Stromal cell of bone marrow (primary cell): ENCODE results near the gene VPS26A.
"Not testable (repeated sequence)": the region's sequence is repeated elsewhere in the genome, so short reads cannot be mapped to it uniquely, and the experiment has no call there.

ENCODE experiments used
- DNase-seq: peaks from one replicate; pipeline ENCODE4 v3.0.0-alpha.2; 2012; ENCODE audit warnings: low read depth

VPS26A gene

GRCh38 chr10:69103784-69104183 is 20.2 kb upstream of the VPS26A start:
- no peak for DNase-seq

- no peak for DNase-seq
Measured at GRCh38 chr10:69104994-69105790, 18.8 kb upstream of the VPS26A start.

- DNase-seq: no peak
Measured at GRCh38 chr10:69107176-69107490, 16.8 kb upstream of the VPS26A start.

- DNase-seq: no peak
Measured at GRCh38 chr10:69107699-69108098, 16.3 kb upstream of the VPS26A start.

GRCh38 chr10:69119896-69120295 is 4.1 kb upstream of the VPS26A start:
- no peak for DNase-seq

- DNase-seq: peak; percentile 47
Measured at GRCh38 chr10:69123306-69123746, 652 bp upstream of the VPS26A start.

GRCh38 chr10:69124563-69125268 is 738 bp downstream of the VPS26A start:
- DNase-seq: peak; percentile 28

GRCh38 chr10:69125554-69125953 is 1.6 kb downstream of the VPS26A start:
- no peak for DNase-seq

- peak; percentile 18 for DNase-seq
Measured at GRCh38 chr10:69130251-69130650, 6.3 kb downstream of the VPS26A start.

GRCh38 chr10:69139961-69140360 is 16.0 kb downstream of the VPS26A start:
- DNase-seq: no peak

- DNase-seq: no peak
Measured at GRCh38 chr10:69141304-69141703, 17.3 kb downstream of the VPS26A start.

- not testable (repeated sequence) for DNase-seq
Measured at GRCh38 chr10:69142074-69142473, 18.1 kb downstream of the VPS26A start.

GRCh38 chr10:69142983-69143382 is 19.0 kb downstream of the VPS26A start:
- DNase-seq: no peak

- DNase-seq: no peak
Measured at GRCh38 chr10:69145329-69145728, 21.4 kb downstream of the VPS26A start.

- no peak for DNase-seq
Measured at GRCh38 chr10:69145864-69146263, 21.9 kb downstream of the VPS26A start.

- DNase-seq: no peak
Measured at GRCh38 chr10:69146759-69147158, 22.8 kb downstream of the VPS26A start.

GRCh38 chr10:69151984-69152383 is 28.0 kb downstream of the VPS26A start:
- DNase-seq: no peak

- no peak for DNase-seq
Measured at GRCh38 chr10:69153227-69153626, 29.2 kb downstream of the VPS26A start.

GRCh38 chr10:69160809-69161241 is 36.8 kb downstream of the VPS26A start:
- DNase-seq: peak; percentile 1

GRCh38 chr10:69168493-69168892 is 44.5 kb downstream of the VPS26A start:
- no peak for DNase-seq

GRCh38 chr10:69172241-69172982 is 48.4 kb downstream of the VPS26A start:
- no peak for DNase-seq

GRCh38 chr10:69175326-69175725 is 51.3 kb downstream of the VPS26A start:
- DNase-seq: not testable (repeated sequence)

- DNase-seq: no peak
Measured at GRCh38 chr10:69176823-69177222, 52.8 kb downstream of the VPS26A start.
